Measurements from ENCODE around the gene SRD5A1. TPM values are rescaled to one million over a fixed set of nuclear protein-coding genes. Genes with fewer than 3 reads are reported as not detected.

SRD5A1 gene
- total RNA-seq, 1 donor from 2014 or later: 47.2 TPM

GRCh38 chr5:6710070-6710469 lies 76.8 kb downstream of the SRD5A1 start:
- Mint-ChIP-seq H3K27me3 (ENCODE audit: unreplicated experiment) (peaks cover 8% of the 10 kb centered on the region), H3K36me3 (ENCODE audit: unreplicated experiment) (no peaks in the 10 kb centered on the region), H3K9me3 (ENCODE audit: unreplicated experiment) (peaks cover 7% of the 10 kb centered on the region), H3K4me3 (ENCODE audit: unreplicated experiment) (no peak overlapping the region), H3K4me1 (ENCODE audit: low read depth, unreplicated experiment) (peaks cover under 1% of the 10 kb centered on the region), H3K27ac (ENCODE audit: unreplicated experiment) (no peak overlapping the region)
- TF ChIP-seq CTCF (IDR thresholded peaks at IDR 0.05; ENCODE audit: partially characterized antibody, unreplicated experiment): no peak
- DNase-seq: no peak

GRCh38 chr5:6710551-6711318 lies 77.5 kb downstream of the SRD5A1 start:
- peaks cover 6% of the 10 kb centered on the region for H3K27me3 Mint-ChIP-seq (ENCODE audit: unreplicated experiment)
- peak overlapping the region; percentile 50 for H3K4me3 Mint-ChIP-seq (ENCODE audit: unreplicated experiment)
- no peak overlapping the region for H3K27ac Mint-ChIP-seq (ENCODE audit: unreplicated experiment)
- DNase-seq: no peak
- peaks cover 7% of the 10 kb centered on the region for H3K9me3 Mint-ChIP-seq (ENCODE audit: unreplicated experiment)
- peaks cover 5% of the 10 kb centered on the region for H3K4me1 Mint-ChIP-seq (ENCODE audit: low read depth, unreplicated experiment)
- H3K36me3 Mint-ChIP-seq (ENCODE audit: unreplicated experiment): no peaks in the 10 kb centered on the region
- TF ChIP-seq CTCF (IDR thresholded peaks at IDR 0.05; ENCODE audit: partially characterized antibody, unreplicated experiment): no peak

GRCh38 chr5:6711409-6712141 lies 78.3 kb downstream of the SRD5A1 start:
- Mint-ChIP-seq H3K27ac (ENCODE audit: unreplicated experiment) (peak overlapping the region; percentile 78), H3K36me3 (ENCODE audit: unreplicated experiment) (no peaks in the 10 kb centered on the region), H3K9me3 (ENCODE audit: unreplicated experiment) (peaks cover 7% of the 10 kb centered on the region), H3K4me3 (ENCODE audit: unreplicated experiment) (peak overlapping the region; percentile 85), H3K4me1 (ENCODE audit: low read depth, unreplicated experiment) (peaks cover 9% of the 10 kb centered on the region), H3K27me3 (ENCODE audit: unreplicated experiment) (peaks cover 8% of the 10 kb centered on the region)
- TF ChIP-seq CTCF (IDR thresholded peaks at IDR 0.05; ENCODE audit: partially characterized antibody, unreplicated experiment): no peak
- DNase-seq: no peak

- peak; percentile 61 for DNase-seq
- Mint-ChIP-seq H3K9me3 (ENCODE audit: unreplicated experiment) (peaks cover 9% of the 10 kb centered on the region), H3K4me3 (ENCODE audit: unreplicated experiment) (peak overlapping the region; percentile 85), H3K36me3 (ENCODE audit: unreplicated experiment) (no peaks in the 10 kb centered on the region), H3K27ac (ENCODE audit: unreplicated experiment) (peak overlapping the region; percentile 80), H3K27me3 (ENCODE audit: unreplicated experiment) (peaks cover 8% of the 10 kb centered on the region), H3K4me1 (ENCODE audit: low read depth, unreplicated experiment) (peaks cover 13% of the 10 kb centered on the region)
- TF ChIP-seq CTCF (IDR thresholded peaks at IDR 0.05; ENCODE audit: partially characterized antibody, unreplicated experiment): no peak
These were observed 78.9 kb downstream of the SRD5A1 start for GRCh38 chr5:6712142-6712576.
